Activated T-cell treated with anti-CD3 and anti-CD28 coated beads, Interleukin-2, amount 50 U/mL, for 72 hours (primary cell): ENCODE data around the gene SPOCK3. TPM values are rescaled to one million over a fixed set of nuclear protein-coding genes. Genes with fewer than 3 reads are reported as not detected.

Experiments
- ATAC-seq, 2 donors: fragments of 150-1000 bp; cut with Tn5 transposase; replicated peaks in 1 of 2; 2 replicates each; pipeline ENCODE4 v1.10.0; 2021; ENCODE audit warnings: moderate library complexity in 2 of 2, mild to moderate bottlenecking in 1 of 2
- DNase-seq, 2 donors: peaks; one replicate each; pipeline ENCODE4 v3.0.0; 2021 to 2022; ENCODE audit warnings: mixed read lengths in 1 of 2
- H3K27ac Mint-ChIP-seq: one replicate; pipeline ENCODE4 v1.8.0; 2022; ENCODE audit warnings: mild to moderate bottlenecking, moderate library complexity, mixed read lengths
- H3K27me3 Mint-ChIP-seq: one replicate; pipeline ENCODE4 v1.8.0; 2022; ENCODE audit warnings: low read depth, mixed read lengths
- H3K36me3 Mint-ChIP-seq, 2 donors: one replicate each; pipeline ENCODE4 v1.8.0; 2022; ENCODE audit warnings: mixed read lengths in 2 of 2, mild to moderate bottlenecking in 1 of 2; ENCODE audit not compliant: insufficient read depth in 2 of 2
- H3K4me1 Mint-ChIP-seq: one replicate; pipeline ENCODE4 v1.8.0; 2022; ENCODE audit warnings: low read depth, mixed read lengths
- H3K4me3 Mint-ChIP-seq, 2 donors: one replicate each; pipeline ENCODE4 v1.8.0; 2022; ENCODE audit warnings: mild to moderate bottlenecking in 2 of 2, mixed read lengths in 2 of 2, moderate library complexity in 2 of 2
- H3K9me3 Mint-ChIP-seq, 2 donors: one replicate each; pipeline ENCODE4 v1.8.0; 2022; ENCODE audit warnings: mixed read lengths in 2 of 2
- total RNA-seq, 2 donors: library from RNA; stranded (reverse); gene quantifications; one replicate each; pipeline ENCODE4 v1.2.3, GENCODE V29; 2022

SPOCK3 gene
- total RNA-seq, 2 donors from 2014 or later = not detected

- no peaks in the 10 kb centered on the region for H3K4me1 Mint-ChIP-seq
- ATAC-seq (no peak), DNase-seq (no peak)
- no peak overlapping the region for H3K27ac Mint-ChIP-seq
- no peak overlapping the region for H3K4me3 Mint-ChIP-seq
- no peaks in the 10 kb centered on the region for H3K36me3 Mint-ChIP-seq
- H3K9me3 Mint-ChIP-seq = peaks cover 7 to 9% of the 10 kb centered on the region in 2 donors
- H3K27me3 Mint-ChIP-seq = no peaks in the 10 kb centered on the region
Observed at GRCh38 chr4:167144605-167145004, 89.7 kb downstream of the SPOCK3 start.

- no peaks in the 10 kb centered on the region for H3K4me1 Mint-ChIP-seq
- no peaks in the 10 kb centered on the region for H3K27me3 Mint-ChIP-seq
- DNase-seq = no peak
- no peak for ATAC-seq
- no peak overlapping the region for H3K27ac Mint-ChIP-seq
- H3K9me3 Mint-ChIP-seq = peaks cover 7 to 9% of the 10 kb centered on the region in 2 donors
- no peaks in the 10 kb centered on the region for H3K36me3 Mint-ChIP-seq
- no peak overlapping the region for H3K4me3 Mint-ChIP-seq
Observed at GRCh38 chr4:167143018-167143417, 91.3 kb downstream of the SPOCK3 start.

GRCh38 chr4:167136270-167136669, 98.0 kb downstream of the SPOCK3 start:
- H3K9me3 Mint-ChIP-seq = peaks cover 0 to 5% of the 10 kb centered on the region in 2 donors
- H3K4me1 Mint-ChIP-seq = no peaks in the 10 kb centered on the region
- no peaks in the 10 kb centered on the region for H3K27me3 Mint-ChIP-seq
- H3K4me3 Mint-ChIP-seq = no peak overlapping the region
- no peaks in the 10 kb centered on the region for H3K36me3 Mint-ChIP-seq
- DNase-seq = no peak
- ATAC-seq = no peak
- no peak overlapping the region for H3K27ac Mint-ChIP-seq

GRCh38 chr4:167129146-167129545, 105.1 kb downstream of the SPOCK3 start:
- Mint-ChIP-seq H3K27ac (no peak overlapping the region), H3K4me3 (no peak overlapping the region), H3K4me1 (no peaks in the 10 kb centered on the region), H3K27me3 (no peaks in the 10 kb centered on the region), H3K9me3 (peaks cover 2 to 14% of the 10 kb centered on the region in 2 donors), H3K36me3 (no peaks in the 10 kb centered on the region)
- ATAC-seq = no peak
- DNase-seq = no peak

- no peak for ATAC-seq
- H3K9me3 Mint-ChIP-seq = peaks cover 0 to 6% of the 10 kb centered on the region in 2 donors
Observed at GRCh38 chr4:167119392-167119791, 114.9 kb downstream of the SPOCK3 start.

GRCh38 chr4:167117273-167117672, 117.0 kb downstream of the SPOCK3 start:
- H3K9me3 Mint-ChIP-seq = peaks cover 0 to 4% of the 10 kb centered on the region in 2 donors

More at GRCh38 chr4:167119392-167119791, 114.9 kb downstream of the SPOCK3 start:
- no peaks in the 10 kb centered on the region for H3K4me1 Mint-ChIP-seq
- no peaks in the 10 kb centered on the region for H3K36me3 Mint-ChIP-seq
- H3K4me3 Mint-ChIP-seq = no peak overlapping the region
- no peaks in the 10 kb centered on the region for H3K27me3 Mint-ChIP-seq
- DNase-seq = no peak
- no peak overlapping the region for H3K27ac Mint-ChIP-seq

GRCh38 chr4:167114416-167114971, 119.8 kb downstream of the SPOCK3 start:
- H3K27ac Mint-ChIP-seq = no peak overlapping the region
- no peak for ATAC-seq
- DNase-seq = no peak
- H3K9me3 Mint-ChIP-seq = peaks cover 0 to 6% of the 10 kb centered on the region in 2 donors
- no peak overlapping the region for H3K4me3 Mint-ChIP-seq
- no peaks in the 10 kb centered on the region for H3K27me3 Mint-ChIP-seq
- H3K4me1 Mint-ChIP-seq = no peaks in the 10 kb centered on the region
- no peaks in the 10 kb centered on the region for H3K36me3 Mint-ChIP-seq

More at GRCh38 chr4:167117273-167117672, 117.0 kb downstream of the SPOCK3 start:
- Mint-ChIP-seq H3K36me3 (no peaks in the 10 kb centered on the region), H3K4me3 (no peak overlapping the region), H3K27ac (no peak overlapping the region), H3K4me1 (no peaks in the 10 kb centered on the region), H3K27me3 (no peaks in the 10 kb centered on the region)
- DNase-seq = no peak
- ATAC-seq = no peak

GRCh38 chr4:167111622-167112021, 122.7 kb downstream of the SPOCK3 start:
- Mint-ChIP-seq H3K4me3 (no peak overlapping the region), H3K27me3 (no peaks in the 10 kb centered on the region), H3K36me3 (no peaks in the 10 kb centered on the region), H3K4me1 (no peaks in the 10 kb centered on the region), H3K27ac (no peak overlapping the region), H3K9me3 (peaks cover 1 to 7% of the 10 kb centered on the region in 2 donors)
- DNase-seq = no peak
- no peak for ATAC-seq

- no peak for DNase-seq
Observed at GRCh38 chr4:167111092-167111491, 123.2 kb downstream of the SPOCK3 start.

GRCh38 chr4:167109859-167110258, 124.4 kb downstream of the SPOCK3 start:
- peak in 1 of 2 donors; percentile 27 for ATAC-seq
- peaks cover 1 to 7% of the 10 kb centered on the region in 2 donors for H3K9me3 Mint-ChIP-seq
- H3K4me3 Mint-ChIP-seq = no peak overlapping the region
- no peaks in the 10 kb centered on the region for H3K27me3 Mint-ChIP-seq
- H3K4me1 Mint-ChIP-seq = no peaks in the 10 kb centered on the region
- no peak overlapping the region for H3K27ac Mint-ChIP-seq
- DNase-seq = no peak
- no peaks in the 10 kb centered on the region for H3K36me3 Mint-ChIP-seq

More at GRCh38 chr4:167111092-167111491, 123.2 kb downstream of the SPOCK3 start:
- Mint-ChIP-seq H3K36me3 (no peaks in the 10 kb centered on the region), H3K27me3 (no peaks in the 10 kb centered on the region), H3K4me1 (no peaks in the 10 kb centered on the region), H3K9me3 (peaks cover 1 to 7% of the 10 kb centered on the region in 2 donors), H3K4me3 (no peak overlapping the region), H3K27ac (no peak overlapping the region)
- ATAC-seq = no peak

GRCh38 chr4:167105857-167106256, 128.4 kb downstream of the SPOCK3 start:
- Mint-ChIP-seq H3K9me3 (peaks cover 5 to 7% of the 10 kb centered on the region in 2 donors), H3K4me1 (no peaks in the 10 kb centered on the region), H3K4me3 (no peak overlapping the region), H3K27me3 (no peaks in the 10 kb centered on the region), H3K36me3 (no peaks in the 10 kb centered on the region), H3K27ac (no peak overlapping the region)
- DNase-seq = no peak
- ATAC-seq = no peak

GRCh38 chr4:167102475-167102874, 131.8 kb downstream of the SPOCK3 start:
- Mint-ChIP-seq H3K4me3 (no peak overlapping the region), H3K27ac (no peak overlapping the region), H3K36me3 (no peaks in the 10 kb centered on the region), H3K9me3 (peaks cover 3 to 4% of the 10 kb centered on the region in 2 donors), H3K4me1 (no peaks in the 10 kb centered on the region), H3K27me3 (no peaks in the 10 kb centered on the region)
- ATAC-seq (no peak), DNase-seq (no peak)

GRCh38 chr4:167101035-167101434, 133.3 kb downstream of the SPOCK3 start:
- ATAC-seq = no peak

GRCh38 chr4:167100120-167100519, 134.2 kb downstream of the SPOCK3 start:
- Mint-ChIP-seq H3K27ac (peak overlapping the region; percentile 10), H3K4me3 (no peak overlapping the region), H3K36me3 (no peaks in the 10 kb centered on the region), H3K27me3 (no peaks in the 10 kb centered on the region), H3K4me1 (no peaks in the 10 kb centered on the region), H3K9me3 (peaks cover 2 to 3% of the 10 kb centered on the region in 2 donors)
- ATAC-seq = no peak
- DNase-seq = no peak

More at GRCh38 chr4:167101035-167101434, 133.3 kb downstream of the SPOCK3 start:
- Mint-ChIP-seq H3K36me3 (no peaks in the 10 kb centered on the region), H3K9me3 (peaks cover 3 to 4% of the 10 kb centered on the region in 2 donors), H3K27ac (no peak overlapping the region), H3K27me3 (no peaks in the 10 kb centered on the region), H3K4me1 (no peaks in the 10 kb centered on the region), H3K4me3 (no peak overlapping the region)
- DNase-seq = no peak
